A549 (cell line): ENCODE data around the gene TRMT61B. TPM values are rescaled to one million over a fixed set of nuclear protein-coding genes. Genes with fewer than 3 reads are reported as not detected.

Experiments used
- ATAC-seq, 2 experiments: fragments of 200-7000 bp in 1 of 2; fragments of >200 bp in 1 of 2; cut with Nextera tagmentation in 1 of 2; cut with Tn5 transposase in 1 of 2; 3 replicates each; pipeline versions ENCODE4 v1.8.0 to v1.9.1; 2018 to 2020; ENCODE audit warnings: mild to moderate bottlenecking in 1 of 2, moderate library complexity in 1 of 2
- CTCF ChIA-PET: fragments of 300-600 bp; sonication (Branson Sonifier 250); formaldehyde crosslinking; extraction: SDS; loops from one replicate; lab custom pipeline; 2021; ENCODE audit warnings: antibody characterized with exemption, inconsistent platforms; lab: Yijun Ruan, JAX
- POLR2A ChIA-PET: fragments of 350-600 bp; formaldehyde crosslinking; extraction: SDS; loops from one replicate; lab custom pipeline; 2021; ENCODE audit warnings: antibody characterized with exemption, inconsistent platforms; lab: Yijun Ruan, JAX
- DNase-seq, 2 experiments: peaks; one replicate each; pipeline versions ENCODE4 v3.0.0 to v3.0.0-alpha.2; 2011 to 2016; ENCODE audit warnings: low read depth in 1 of 2, low spot score in 1 of 2
- FAIRE-seq: peaks from 2 replicates; lab custom pipeline; 2011; peaks lifted over from hg19 to GRCh38; lab: Jason Lieb, UNC
- H3K27ac ChIP-seq, 2 experiments: fragments of >200 bp; sonication (Bioruptor Twin); formaldehyde crosslinking; 3 replicates each; pipeline ENCODE4 v1.5.1; 2016 to 2017
- H3K4me1 ChIP-seq: fragments of >200 bp; sonication (Bioruptor Twin); formaldehyde crosslinking; 3 replicates; pipeline ENCODE4 v1.6.1; 2016
- H3K4me2 ChIP-seq: fragments of >200 bp; sonication (Bioruptor Twin); formaldehyde crosslinking; 3 replicates; pipeline ENCODE4 v1.6.1; 2016
- H3K4me3 ChIP-seq: fragments of >200 bp; sonication (Bioruptor Twin); formaldehyde crosslinking; 3 replicates; pipeline ENCODE4 v1.5.1; 2016
- H3K9me3 ChIP-seq: fragments of >200 bp; sonication (Bioruptor Twin); formaldehyde crosslinking; 3 replicates; pipeline ENCODE4 v1.6.1; 2016
- ATOH8 ChIP-seq: fragments of 250-450 bp; sonication (Bioruptor Pico); IDR thresholded peaks from 2 replicates; pipeline ENCODE4 v1.5.0; 2020; ENCODE audit warnings: low read depth, mild to moderate bottlenecking, moderate library complexity
- BCL3 ChIP-seq: fragments of >200 bp; sonication (Bioruptor Twin); formaldehyde crosslinking; IDR thresholded peaks from 3 replicates; pipeline ENCODE4 v1.6.1; 2016
- CBX2 ChIP-seq: fragments of 200-600 bp; sonication (generic); IDR thresholded peaks from 2 replicates; pipeline ENCODE4 v1.6.1; 2016; ENCODE audit warnings: low read depth, mild to moderate bottlenecking, borderline replicate concordance
- CBX8 ChIP-seq: fragments of 200-600 bp; sonication (generic); IDR thresholded peaks from 2 replicates; pipeline ENCODE4 v1.6.1; 2016
- CHD4 ChIP-seq: fragments of 200-600 bp; sonication (generic); IDR thresholded peaks from 2 replicates; pipeline ENCODE4 v1.6.1; 2016; ENCODE audit warnings: antibody characterized with exemption, mild to moderate bottlenecking, borderline replicate concordance
- CTCF ChIP-seq: fragments of >200 bp; sonication (Bioruptor Twin); formaldehyde crosslinking; IDR thresholded peaks from 3 replicates; pipeline ENCODE4 v1.5.1; 2016
- EHF ChIP-seq: fragments of 250-450 bp; sonication (Bioruptor Pico); IDR thresholded peaks from 2 replicates; pipeline ENCODE4 v1.5.0; 2020; ENCODE audit warnings: mild to moderate bottlenecking
- ELK1 ChIP-seq: fragments of 150-350 bp; IDR thresholded peaks from 2 replicates; pipeline ENCODE4 v1.6.1; 2014; ENCODE audit warnings: low read depth, mild to moderate bottlenecking, low read length
- EP300 ChIP-seq, 2 experiments: fragments of >200 bp; sonication (Bioruptor Twin); formaldehyde crosslinking; IDR thresholded peaks; 2 replicates in 1 of 2; 3 replicates in 1 of 2; pipeline ENCODE4 v1.6.1; 2016 to 2017
- ESRRA ChIP-seq: fragments of 150-350 bp; IDR thresholded peaks from 2 replicates; pipeline ENCODE4 v1.6.1; 2014; ENCODE audit warnings: mild to moderate bottlenecking, low read length, borderline replicate concordance
- FOXS1 ChIP-seq: fragments of 250-450 bp; sonication (Bioruptor Pico); IDR thresholded peaks from 2 replicates; pipeline ENCODE4 v1.5.0; 2020; ENCODE audit warnings: mild to moderate bottlenecking, moderate library complexity
- HEYL ChIP-seq: fragments of 250-450 bp; sonication (Bioruptor Pico); IDR thresholded peaks from 2 replicates; pipeline ENCODE4 v1.8.0; 2021; ENCODE audit warnings: mild to moderate bottlenecking, moderate library complexity
- HOXA7 ChIP-seq: fragments of 250-450 bp; sonication (Bioruptor Pico); IDR thresholded peaks from 2 replicates; pipeline ENCODE4 v1.5.0; 2020; ENCODE audit warnings: mild to moderate bottlenecking, moderate library complexity
- HOXB13 ChIP-seq: fragments of 250-450 bp; sonication (Bioruptor Pico); IDR thresholded peaks from 2 replicates; pipeline ENCODE4 v1.5.0; 2020; ENCODE audit warnings: low read depth, mild to moderate bottlenecking, moderate library complexity
- HOXB5 ChIP-seq: fragments of 250-450 bp; sonication (Bioruptor Pico); IDR thresholded peaks from 2 replicates; pipeline ENCODE4 v1.5.0; 2020; ENCODE audit warnings: mild to moderate bottlenecking, moderate library complexity
- JUN ChIP-seq, 2 experiments: fragments of >200 bp; sonication (Bioruptor Twin); formaldehyde crosslinking; IDR thresholded peaks; 2 replicates in 1 of 2; 3 replicates in 1 of 2; pipeline ENCODE4 v1.6.1; 2016 to 2017
- KDM1A ChIP-seq: fragments of 200-600 bp; sonication (generic); IDR thresholded peaks from 2 replicates; pipeline ENCODE4 v1.6.1; 2016; ENCODE audit warnings: low read depth, mild to moderate bottlenecking
- KDM5A ChIP-seq: fragments of 200-600 bp; sonication (generic); IDR thresholded peaks from 2 replicates; pipeline ENCODE4 v1.6.1; 2016; ENCODE audit warnings: antibody characterized with exemption, mild to moderate bottlenecking
- MAFK ChIP-seq: fragments of 450-650 bp; IDR thresholded peaks from 2 replicates; pipeline ENCODE4 v1.6.1; 2014; ENCODE audit not compliant: partially characterized antibody
- PHF8 ChIP-seq: fragments of 200-600 bp; sonication (generic); IDR thresholded peaks from 2 replicates; pipeline ENCODE4 v1.6.1; 2016; ENCODE audit warnings: low read depth, mild to moderate bottlenecking, antibody characterized with exemption, moderate library complexity, borderline replicate concordance
- POLR2AphosphoS2 ChIP-seq: conservative IDR thresholded peaks from 2 replicates; pipeline ENCODE4 v1.6.1; 2012; ENCODE audit warnings: low read length, improper control_type of control experiment, inconsistent platforms
- RARB ChIP-seq: fragments of 250-450 bp; sonication (Bioruptor Pico); IDR thresholded peaks from 2 replicates; pipeline ENCODE4 v1.8.0; 2021; ENCODE audit warnings: mild to moderate bottlenecking, moderate library complexity
- RCOR1 ChIP-seq: fragments of 150-350 bp; IDR thresholded peaks from 2 replicates; pipeline ENCODE4 v1.6.1; 2014; ENCODE audit warnings: antibody characterized with exemption, low read length, low read depth
- SMC3 ChIP-seq: fragments of >200 bp; sonication (Bioruptor Twin); formaldehyde crosslinking; IDR thresholded peaks from 3 replicates; pipeline ENCODE4 v1.6.1; 2018; ENCODE audit warnings: inconsistent platforms
- TFCP2L1 ChIP-seq: fragments of 250-450 bp; sonication (Bioruptor Pico); IDR thresholded peaks from 2 replicates; pipeline ENCODE4 v1.5.0; 2021; ENCODE audit warnings: mild to moderate bottlenecking
- ZC3H11A ChIP-seq: fragments of 450-650 bp; IDR thresholded peaks from 2 replicates; pipeline ENCODE4 v1.6.1; 2014; ENCODE audit warnings: antibody characterized with exemption, mild to moderate bottlenecking
- ZFP36 ChIP-seq: fragments of 450-650 bp; IDR thresholded peaks from 2 replicates; pipeline ENCODE4 v1.6.1; 2014; ENCODE audit warnings: borderline replicate concordance; ENCODE audit not compliant: partially characterized antibody
- ZNF302 ChIP-seq: fragments of 250-450 bp; sonication (Bioruptor Pico); IDR thresholded peaks from 2 replicates; pipeline ENCODE4 v1.9.0; 2021; ENCODE audit warnings: inconsistent platforms, mild to moderate bottlenecking, moderate library complexity
- WGBS: methylation state at CpG from one replicate; pipeline ENCODE4 v1.1.6; 2017; ENCODE audit errors: missing lambda C conversion rate; 5-methylcytosine and 5-hydroxymethylcytosine counted together
- polyA plus RNA-seq, 4 experiments: library from polyadenylated mRNA; depleted of rRNA in 3 of 4; stranded (reverse); fragments of >200 nt; fragmentation: RNase III in 1 of 4; extraction: RNeasy Plus Mini Kit Qiagen cat#74134 plus additional on column Dnase treatment in 1 of 4; gene quantifications; 2 replicates in 3 of 4; 3 replicates in 1 of 4; pipeline ENCODE4 v1.2.3, GENCODE V29; 2011 to 2017

Gene TRMT61B
- polyA plus RNA-seq, 2 of the 4 experiments (the other 2 are of a cell fraction), result 21.6 to 38.6 TPM

GRCh38 chr2:28902584-28902983 is 32.5 kb upstream of the TRMT61B start:
- whole genome bisulfite sequencing, result 86% methylated on average over 3 of the region's 3 CpGs
- TF ChIP-seq TFCP2L1 (CRISPR knock-in tag), result 0 out of 2 replicates have a peak, but pooled peaks have one; percentile 22
- no peak for TF ChIP-seq EP300 (IDR thresholded peaks at IDR 0.05)
- no peak for TF ChIP-seq PHF8
- TF ChIP-seq HOXB5 (CRISPR knock-in tag), result no peak
- TF ChIP-seq FOXS1 (CRISPR knock-in tag), result no peak
- ChIA-PET CTCF (interaction anchor here (0.8 to 1.6 kb wide), 3 partner anchors 13 to 308 kb away, joined by 3 to 5 read pairs (median 4); no protein-coding TSS in a partner anchor), POLR2A (no interaction called here)
- no peak for FAIRE-seq
- no peak overlapping the region for H3K27ac ChIP-seq
- ATAC-seq, result no peak
- no peak overlapping the region for H3K4me3 ChIP-seq
- H3K4me2 ChIP-seq, result no peak overlapping the region
- no peak for DNase-seq
- no peaks in the 10 kb centered on the region for H3K9me3 ChIP-seq
- peaks cover 80% of the 10 kb centered on the region for H3K4me1 ChIP-seq

GRCh38 chr2:28901841-28902240 is 31.7 kb upstream of the TRMT61B start:
- no peak overlapping the region for H3K4me2 ChIP-seq
- peaks cover 85% of the 10 kb centered on the region for H3K4me1 ChIP-seq
- TF ChIP-seq ATOH8 (CRISPR knock-in tag), result no peak
- TF ChIP-seq KDM5A, result no peak
- TF ChIP-seq CBX8, result no peak
- TF ChIP-seq ZFP36, result no peak
- TF ChIP-seq RCOR1, result no peak
- TF ChIP-seq JUN (IDR thresholded peaks at IDR 0.05), result no peak
- no peak for TF ChIP-seq BCL3
- TF ChIP-seq SMC3, result no peak
- TF ChIP-seq RARB, result no peak
- no peak for TF ChIP-seq ESRRA
- TF ChIP-seq ZNF302 (CRISPR knock-in tag), result no peak
- no peak for TF ChIP-seq HEYL (CRISPR knock-in tag)
- TF ChIP-seq ZC3H11A, result no peak
- TF ChIP-seq MAFK, result no peak
- no peak for TF ChIP-seq ELK1
- TF ChIP-seq FOXS1 (CRISPR knock-in tag), result no peak
- H3K9me3 ChIP-seq, result no peaks in the 10 kb centered on the region
- FAIRE-seq (no peak), ATAC-seq (no peak), DNase-seq (no peak)
- POLR2A ChIA-PET, result interaction anchor here (0.6 kb wide), 1 partner anchor 23 kb away, joined by 3 read pairs; no protein-coding TSS in a partner anchor
- CTCF ChIA-PET, result interaction anchor here (0.6 to 1.6 kb wide), 6 partner anchors 8 to 308 kb away, joined by 3 to 6 read pairs (median 4); no protein-coding TSS in a partner anchor
- no peak overlapping the region for H3K27ac ChIP-seq
- WGBS, result 61% methylated on average over 1 of the region's 1 CpG
- no peak overlapping the region for H3K4me3 ChIP-seq

GRCh38 chr2:28901202-28901601 is 31.1 kb upstream of the TRMT61B start:
- FAIRE-seq, result no peak
- no peak for TF ChIP-seq BCL3
- no peak for TF ChIP-seq CTCF
- no peak for TF ChIP-seq CBX2
- no peak for TF ChIP-seq MAFK
- TF ChIP-seq HOXB13 (CRISPR knock-in tag), result no peak
- no peak for TF ChIP-seq HOXA7 (CRISPR knock-in tag)
- no peak for TF ChIP-seq EHF (CRISPR knock-in tag)
- no peak for TF ChIP-seq POLR2AphosphoS2
- TF ChIP-seq ELK1, result no peak
- TF ChIP-seq CHD4, result no peak
- no peak for TF ChIP-seq KDM1A

More at GRCh38 chr2:28901202-28901601, 31.1 kb upstream of the TRMT61B start:
- Histone ChIP-seq H3K9me3 (no peaks in the 10 kb centered on the region), H3K4me3 (no peak overlapping the region), H3K4me1 (peaks cover 85% of the 10 kb centered on the region), H3K27ac (no peak overlapping the region), H3K4me2 (no peak overlapping the region)
- ATAC-seq (no peak), DNase-seq (no peak)
- ChIA-PET POLR2A (no interaction called here), CTCF (interaction anchor here (0.6 to 1.5 kb wide), 5 partner anchors 9 to 307 kb away, joined by 3 to 6 read pairs (median 3); no protein-coding TSS in a partner anchor)
- 50% methylated on average over 2 of the region's 2 CpGs for WGBS
